ENCODE results near the gene PIAS4. TPM values are rescaled to one million over a fixed set of nuclear protein-coding genes. Genes with fewer than 3 reads are reported as not detected.

The PIAS4 gene
- 25.7 and 31.5 TPM in 2 replicates for total RNA-seq (2014; rRNA removed; shearing (Covaris generic))

GRCh38 chr19:4007021-4007835 lies at the start of gene PIAS4:
TSS of gene PIAS4 (plus strand) at chr19:4007736. CDS start at chr19:4007761, 25 bp downstream.
- DNase-seq (ENCODE audit: low read depth), result peak; percentile 99

- no peak for DNase-seq (ENCODE audit: low read depth)
Measured at GRCh38 chr19:3958836-3959765, 48.4 kb upstream of the PIAS4 start.

- DNase-seq (ENCODE audit: low read depth), result no peak
Measured at GRCh38 chr19:3959766-3960131, 47.8 kb upstream of the PIAS4 start.

- DNase-seq (ENCODE audit: low read depth), result no peak
Measured at GRCh38 chr19:3961007-3961406, 46.5 kb upstream of the PIAS4 start.

GRCh38 chr19:3963458-3964255 lies 43.9 kb upstream of the PIAS4 start:
- DNase-seq (ENCODE audit: low read depth), result no peak

GRCh38 chr19:3964256-3965194 lies 43.0 kb upstream of the PIAS4 start:
- DNase-seq (ENCODE audit: low read depth), result no peak

- peak; percentile 5 for DNase-seq (ENCODE audit: low read depth)
Measured at GRCh38 chr19:3966051-3967017, 41.2 kb upstream of the PIAS4 start.

- DNase-seq (ENCODE audit: low read depth), result peak; percentile 18
Measured at GRCh38 chr19:3967983-3968382, 39.6 kb upstream of the PIAS4 start.

GRCh38 chr19:3968556-3969434 lies 38.7 kb upstream of the PIAS4 start:
- peak; percentile 99 for DNase-seq (ENCODE audit: low read depth)

- peak; percentile 94 for DNase-seq (ENCODE audit: low read depth)
Measured at GRCh38 chr19:3969435-3970312, 37.9 kb upstream of the PIAS4 start.

- no peak for DNase-seq (ENCODE audit: low read depth)
Measured at GRCh38 chr19:3970313-3970807, 37.2 kb upstream of the PIAS4 start.

- peak; percentile 99 for DNase-seq (ENCODE audit: low read depth)
Measured at GRCh38 chr19:3970808-3971598, 36.5 kb upstream of the PIAS4 start, which contains the start of gene DAPK3. TSS of gene DAPK3 (minus strand) at chr19:3971099. CDS start at chr19:3969735, 1,364 bp downstream.

GRCh38 chr19:3975144-3975543 lies 32.4 kb upstream of the PIAS4 start:
- DNase-seq (ENCODE audit: low read depth), result peak; percentile 19

- peak; percentile 15 for DNase-seq (ENCODE audit: low read depth)
Measured at GRCh38 chr19:3975637-3976087, 31.9 kb upstream of the PIAS4 start.

GRCh38 chr19:3976495-3977241 lies 30.9 kb upstream of the PIAS4 start:
- peak; percentile 21 for DNase-seq (ENCODE audit: low read depth)
